T-helper 1 cell treated with Interleukin-12 subunit alpha and Interleukin-12 subunit beta and Interleukin-4 antibody, amounts not matched to agents 30 μg/mL and 1 μg/mL, for 36 hours (primary cell): ENCODE data around the gene DDAH1.

ENCODE experiments used
- H3K27ac Mint-ChIP-seq: one replicate; pipeline ENCODE4 v1.8.0; 2021; ENCODE audit warnings: mild to moderate bottlenecking, mixed read lengths
- H3K27me3 Mint-ChIP-seq: one replicate; pipeline ENCODE4 v1.8.0; 2021; ENCODE audit warnings: low read depth, mixed read lengths
- H3K36me3 Mint-ChIP-seq: one replicate; pipeline ENCODE4 v1.8.0; 2021; ENCODE audit warnings: low read depth, mixed read lengths
- H3K4me1 Mint-ChIP-seq: one replicate; pipeline ENCODE4 v1.8.0; 2021; ENCODE audit warnings: low read depth, mixed read lengths
- H3K4me3 Mint-ChIP-seq: one replicate; pipeline ENCODE4 v1.8.0; 2021; ENCODE audit warnings: mild to moderate bottlenecking, moderate library complexity, mixed read lengths
- H3K9me3 Mint-ChIP-seq: one replicate; pipeline ENCODE4 v1.8.0; 2021; ENCODE audit warnings: mixed read lengths

DDAH1 gene

GRCh38 chr1:85440612-85441011 lies 24.3 kb downstream of the DDAH1 start:
- no peaks in the 10 kb centered on the region for H3K4me1 Mint-ChIP-seq
- no peaks in the 10 kb centered on the region for H3K36me3 Mint-ChIP-seq
- no peak overlapping the region for H3K27ac Mint-ChIP-seq
- H3K27me3 Mint-ChIP-seq, result no peaks in the 10 kb centered on the region
- H3K4me3 Mint-ChIP-seq, result no peak overlapping the region
- no peaks in the 10 kb centered on the region for H3K9me3 Mint-ChIP-seq

- no peak overlapping the region for H3K4me3 Mint-ChIP-seq
- H3K27ac Mint-ChIP-seq, result no peak overlapping the region
- H3K36me3 Mint-ChIP-seq, result no peaks in the 10 kb centered on the region
- H3K9me3 Mint-ChIP-seq, result no peaks in the 10 kb centered on the region
- H3K4me1 Mint-ChIP-seq, result no peaks in the 10 kb centered on the region
- no peaks in the 10 kb centered on the region for H3K27me3 Mint-ChIP-seq
Observed at GRCh38 chr1:85438353-85438752, 26.6 kb downstream of the DDAH1 start.

- no peaks in the 10 kb centered on the region for H3K9me3 Mint-ChIP-seq
- H3K4me1 Mint-ChIP-seq, result no peaks in the 10 kb centered on the region
- no peak overlapping the region for H3K27ac Mint-ChIP-seq
- H3K4me3 Mint-ChIP-seq, result no peak overlapping the region
- no peaks in the 10 kb centered on the region for H3K27me3 Mint-ChIP-seq
- H3K36me3 Mint-ChIP-seq, result no peaks in the 10 kb centered on the region
Observed at GRCh38 chr1:85437139-85437538, 27.8 kb downstream of the DDAH1 start.

DNA sequence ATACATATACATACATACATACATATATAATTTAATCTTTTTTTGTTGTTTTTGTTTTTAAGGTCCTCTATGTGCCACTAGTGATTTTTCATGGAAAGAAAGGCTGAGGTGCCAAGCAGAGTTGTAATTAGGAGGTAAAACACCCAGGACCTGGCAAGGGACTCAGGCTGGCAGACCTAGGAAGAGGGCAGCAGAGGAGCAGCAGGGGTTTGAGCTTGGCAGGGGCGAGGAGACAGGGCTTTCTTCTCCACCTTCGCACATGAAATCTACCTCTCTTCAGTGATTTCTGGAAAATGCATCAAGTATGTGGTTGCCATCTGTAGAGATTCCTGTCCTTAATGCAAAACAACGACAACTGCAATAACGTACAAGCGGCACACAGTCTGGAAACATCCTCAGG lies 31.9 kb downstream of the DDAH1 start:
- no peak overlapping the region for H3K4me3 Mint-ChIP-seq

GRCh38 chr1:85428471-85429089 lies 36.4 kb downstream of the DDAH1 start:
- H3K4me1 Mint-ChIP-seq, result no peaks in the 10 kb centered on the region
- H3K36me3 Mint-ChIP-seq, result no peaks in the 10 kb centered on the region
- no peak overlapping the region for H3K27ac Mint-ChIP-seq
- H3K4me3 Mint-ChIP-seq, result no peak overlapping the region
- peaks cover 4% of the 10 kb centered on the region for H3K27me3 Mint-ChIP-seq
- H3K9me3 Mint-ChIP-seq, result no peaks in the 10 kb centered on the region

More for the DNA sequence above, 31.9 kb downstream of the DDAH1 start:
- H3K9me3 Mint-ChIP-seq, result no peaks in the 10 kb centered on the region
- no peaks in the 10 kb centered on the region for H3K27me3 Mint-ChIP-seq
- no peak overlapping the region for H3K27ac Mint-ChIP-seq
- H3K36me3 Mint-ChIP-seq, result no peaks in the 10 kb centered on the region
- no peaks in the 10 kb centered on the region for H3K4me1 Mint-ChIP-seq

DNA sequence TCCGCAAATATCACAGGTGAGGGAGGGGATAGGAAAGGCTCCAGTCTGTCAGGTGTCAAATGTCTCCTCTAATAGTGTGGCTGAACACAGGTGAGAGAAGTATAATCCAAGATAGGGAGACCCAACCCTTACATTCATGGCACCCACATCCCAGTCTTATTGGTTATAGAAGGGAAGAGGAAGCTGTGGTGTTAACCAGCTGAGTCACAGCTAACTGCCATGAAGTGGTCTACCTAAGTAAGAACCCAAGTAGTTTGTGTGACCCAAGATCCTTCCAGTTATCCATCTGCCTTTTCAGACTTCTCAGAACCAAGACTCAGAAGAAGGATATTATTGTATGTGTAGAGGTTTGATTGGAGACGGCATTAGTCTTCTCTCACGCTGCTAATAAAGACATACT lies 37.1 kb downstream of the DDAH1 start:
- Mint-ChIP-seq H3K4me1 (no peaks in the 10 kb centered on the region), H3K27me3 (peaks cover 4% of the 10 kb centered on the region)

GRCh38 chr1:85427331-85427730 lies 37.6 kb downstream of the DDAH1 start:
- Mint-ChIP-seq H3K4me1 (no peaks in the 10 kb centered on the region), H3K27ac (no peak overlapping the region), H3K27me3 (peaks cover 4% of the 10 kb centered on the region), H3K36me3 (no peaks in the 10 kb centered on the region), H3K4me3 (no peak overlapping the region), H3K9me3 (no peaks in the 10 kb centered on the region)

More for the DNA sequence above, 37.1 kb downstream of the DDAH1 start:
- H3K27ac Mint-ChIP-seq, result no peak overlapping the region
- H3K9me3 Mint-ChIP-seq, result no peaks in the 10 kb centered on the region
- H3K4me3 Mint-ChIP-seq, result no peak overlapping the region
- H3K36me3 Mint-ChIP-seq, result no peaks in the 10 kb centered on the region

DNA sequence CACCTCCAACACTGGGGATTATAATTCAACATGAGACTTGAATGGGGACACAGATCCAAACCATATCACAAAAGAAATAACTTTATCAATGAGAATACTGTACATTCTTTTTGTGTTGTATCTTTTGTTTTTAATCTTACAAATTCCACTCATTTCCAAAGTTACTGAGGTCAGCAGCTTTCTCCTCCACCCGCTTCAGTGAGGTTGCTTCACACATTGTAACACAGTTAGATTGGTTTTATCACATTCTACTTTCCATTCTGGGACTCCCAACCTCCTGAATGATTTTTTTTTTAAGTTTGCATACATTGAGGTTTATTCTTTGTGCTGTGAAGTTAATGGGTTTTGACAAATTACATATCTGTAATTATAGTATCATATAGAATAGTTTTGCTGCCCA lies 43.8 kb downstream of the DDAH1 start:
- Mint-ChIP-seq H3K36me3 (no peaks in the 10 kb centered on the region), H3K9me3 (no peaks in the 10 kb centered on the region), H3K27ac (no peak overlapping the region), H3K27me3 (peaks cover 4% of the 10 kb centered on the region), H3K4me1 (no peaks in the 10 kb centered on the region), H3K4me3 (no peak overlapping the region)

DNA sequence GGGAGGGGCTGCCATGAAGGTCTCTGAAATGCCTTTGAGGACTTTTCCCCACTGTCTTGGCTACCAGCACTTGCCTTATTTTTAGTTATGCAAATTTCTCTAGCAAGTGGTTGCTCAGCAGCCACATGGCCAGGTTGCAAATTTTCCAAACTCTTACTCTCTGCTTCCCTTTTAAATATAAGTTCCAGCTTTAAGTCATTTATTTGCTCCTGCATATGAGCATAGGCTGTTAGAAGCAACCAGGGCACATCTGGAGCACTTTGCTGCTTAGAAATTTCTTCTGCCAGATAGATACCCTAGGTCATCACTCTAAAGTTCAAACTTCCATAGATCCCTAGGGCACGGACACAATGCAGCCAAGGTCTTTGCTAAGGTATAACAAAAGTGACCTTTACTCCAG lies 44.8 kb downstream of the DDAH1 start:
- H3K27me3 Mint-ChIP-seq, result peaks cover 4% of the 10 kb centered on the region
- no peaks in the 10 kb centered on the region for H3K4me1 Mint-ChIP-seq
- no peak overlapping the region for H3K4me3 Mint-ChIP-seq
- no peaks in the 10 kb centered on the region for H3K36me3 Mint-ChIP-seq
- no peak overlapping the region for H3K27ac Mint-ChIP-seq
- no peaks in the 10 kb centered on the region for H3K9me3 Mint-ChIP-seq

- no peaks in the 10 kb centered on the region for H3K9me3 Mint-ChIP-seq
- no peaks in the 10 kb centered on the region for H3K27me3 Mint-ChIP-seq
- H3K27ac Mint-ChIP-seq, result no peak overlapping the region
- no peaks in the 10 kb centered on the region for H3K36me3 Mint-ChIP-seq
- H3K4me1 Mint-ChIP-seq, result no peaks in the 10 kb centered on the region
- H3K4me3 Mint-ChIP-seq, result no peak overlapping the region
Observed at GRCh38 chr1:85417876-85418275, 47.1 kb downstream of the DDAH1 start.

GRCh38 chr1:85417017-85417416 lies 47.9 kb downstream of the DDAH1 start:
- no peaks in the 10 kb centered on the region for H3K36me3 Mint-ChIP-seq
- no peaks in the 10 kb centered on the region for H3K27me3 Mint-ChIP-seq
- no peak overlapping the region for H3K4me3 Mint-ChIP-seq
- no peak overlapping the region for H3K27ac Mint-ChIP-seq
- H3K4me1 Mint-ChIP-seq, result no peaks in the 10 kb centered on the region
- H3K9me3 Mint-ChIP-seq, result no peaks in the 10 kb centered on the region

DNA sequence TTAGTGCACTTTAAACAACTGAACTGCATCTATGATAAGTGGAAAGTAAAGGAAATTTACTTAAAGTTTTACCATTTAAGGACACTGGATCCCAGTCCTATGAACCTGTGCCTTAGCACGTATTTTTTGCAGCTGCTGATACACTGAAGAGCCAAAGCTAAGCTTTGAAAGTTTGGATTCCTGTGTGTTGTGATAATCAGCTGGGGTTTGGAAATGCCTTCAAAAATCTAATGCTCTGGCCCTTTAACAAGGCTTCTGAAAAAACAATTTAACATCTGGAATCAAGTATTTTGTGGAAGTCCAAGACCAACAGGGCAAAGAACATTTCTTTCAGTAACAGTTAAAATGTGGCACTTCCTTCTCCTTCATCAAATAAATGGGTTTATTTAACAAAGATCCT lies 51.8 kb downstream of the DDAH1 start:
- H3K27ac Mint-ChIP-seq, result no peak overlapping the region
- no peak overlapping the region for H3K4me3 Mint-ChIP-seq
- no peaks in the 10 kb centered on the region for H3K27me3 Mint-ChIP-seq
- H3K4me1 Mint-ChIP-seq, result no peaks in the 10 kb centered on the region
- H3K36me3 Mint-ChIP-seq, result no peaks in the 10 kb centered on the region
- no peaks in the 10 kb centered on the region for H3K9me3 Mint-ChIP-seq

GRCh38 chr1:85411567-85412305 lies 53.2 kb downstream of the DDAH1 start:
- Mint-ChIP-seq H3K27ac (no peak overlapping the region), H3K9me3 (no peaks in the 10 kb centered on the region), H3K27me3 (no peaks in the 10 kb centered on the region), H3K4me3 (no peak overlapping the region), H3K36me3 (no peaks in the 10 kb centered on the region), H3K4me1 (no peaks in the 10 kb centered on the region)

GRCh38 chr1:85409516-85409915 lies 55.4 kb downstream of the DDAH1 start:
- no peak overlapping the region for H3K27ac Mint-ChIP-seq
- no peaks in the 10 kb centered on the region for H3K4me1 Mint-ChIP-seq
- H3K4me3 Mint-ChIP-seq, result no peak overlapping the region
- no peaks in the 10 kb centered on the region for H3K27me3 Mint-ChIP-seq
- no peaks in the 10 kb centered on the region for H3K9me3 Mint-ChIP-seq
- H3K36me3 Mint-ChIP-seq, result no peaks in the 10 kb centered on the region

DNA sequence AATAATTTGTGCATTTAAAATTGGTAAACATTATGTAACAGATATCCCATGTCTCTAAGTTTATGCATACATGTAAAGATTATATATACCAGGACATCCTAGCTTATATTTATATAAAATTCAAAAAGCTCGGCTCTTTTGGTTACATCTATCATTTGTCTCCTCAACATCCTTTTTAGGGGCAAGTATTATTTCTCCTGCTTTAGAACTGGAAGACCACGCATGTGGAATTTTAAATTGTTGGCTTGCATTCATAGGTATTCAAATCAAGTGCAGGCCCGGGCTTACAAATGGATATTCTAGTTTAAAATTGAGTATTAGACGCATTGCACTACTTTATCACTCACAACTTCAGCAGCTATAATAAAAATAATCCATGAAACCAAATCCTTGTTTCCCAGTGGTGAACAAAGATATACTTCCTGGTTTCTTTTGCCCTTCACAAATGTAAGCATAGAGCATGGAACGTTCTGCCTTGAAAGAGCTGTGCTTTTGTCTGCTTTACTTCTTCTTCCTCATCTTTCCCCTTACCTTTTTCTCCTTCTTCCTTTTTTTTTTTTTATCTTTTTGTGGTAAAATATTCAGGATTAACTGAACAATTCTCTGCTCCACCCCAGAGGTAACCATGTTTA lies 57.1 kb downstream of the DDAH1 start:
- Mint-ChIP-seq H3K36me3 (no peaks in the 10 kb centered on the region), H3K4me1 (no peaks in the 10 kb centered on the region), H3K9me3 (no peaks in the 10 kb centered on the region), H3K27ac (no peak overlapping the region), H3K4me3 (no peak overlapping the region), H3K27me3 (no peaks in the 10 kb centered on the region)
